ENCODE data around the gene LTBP3.
"Not testable (repeated sequence)": the region's sequence is repeated elsewhere in the genome, so short reads cannot be mapped to it uniquely, and the experiment has no call there.

Gene LTBP3

GRCh38 chr11:65524014-65524740 is 34.0 kb downstream of the LTBP3 start:
- peak in 4 of 10 donors; percentile 35 to 87 (median 74) for DNase-seq
- intact Hi-C loops (cut with DNase I): no loop called here

DNA sequence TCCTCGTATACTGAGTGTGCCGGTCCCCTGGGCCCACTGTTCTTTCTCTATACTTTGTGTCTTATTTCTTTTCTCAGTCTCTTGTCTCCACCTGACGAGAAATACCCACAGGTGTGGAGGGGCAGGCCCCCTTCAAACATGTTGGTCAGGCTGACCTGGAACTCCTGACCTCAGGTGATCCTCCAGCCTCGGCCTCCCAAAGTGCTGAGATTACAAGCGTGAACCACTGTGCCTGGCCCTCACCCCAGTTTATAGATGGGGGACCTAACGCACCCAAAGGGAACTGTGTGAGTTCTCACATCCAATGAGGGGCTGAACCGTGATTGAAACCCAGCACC is 34.6 kb downstream of the LTBP3 start:
- intact Hi-C loops (cut with DNase I): not testable (repeated sequence)
- peak in 3 of 10 donors; percentile 12 to 78 (median 64) for DNase-seq

- peak in 4 of 10 donors; percentile 4 to 57 (median 38) for DNase-seq
- intact Hi-C loops (cut with DNase I): not testable (repeated sequence)
Measured at GRCh38 chr11:65522718-65523630, 35.2 kb downstream of the LTBP3 start.

GRCh38 chr11:65521777-65522521 is 36.2 kb downstream of the LTBP3 start:
- peak in 4 of 10 donors; percentile 2 to 32 (median 14) for DNase-seq

GRCh38 chr11:65518941-65519549 is 39.1 kb downstream of the LTBP3 start:
- DNase-seq: peak in 3 of 10 donors; percentile 1 to 31 (median 5)
- intact Hi-C loops (cut with DNase I): not testable (repeated sequence)

More at GRCh38 chr11:65521777-65522521, 36.2 kb downstream of the LTBP3 start:
- intact Hi-C loops (cut with DNase I): not testable (repeated sequence)

GRCh38 chr11:65516135-65516968 is 41.8 kb downstream of the LTBP3 start:
- intact Hi-C loops (cut with DNase I): no loop called here

GRCh38 chr11:65512311-65512710 is 45.8 kb downstream of the LTBP3 start:
- intact Hi-C loops (cut with DNase I): loop anchor here (5.0 kb wide), 1 partner anchor 40 kb away; no protein-coding TSS in a partner anchor
- DNase-seq: peak in 4 of 10 donors; percentile 2 to 43 (median 20)

More at GRCh38 chr11:65516135-65516968, 41.8 kb downstream of the LTBP3 start:
- peak in 4 of 10 donors; percentile 9 to 59 (median 44) for DNase-seq

GRCh38 chr11:65506772-65507505 is 51.2 kb downstream of the LTBP3 start:
- intact Hi-C loops (cut with DNase I): no loop called here
- DNase-seq: peak in 4 of 10 donors; percentile 26 to 75 (median 46)

DNA sequence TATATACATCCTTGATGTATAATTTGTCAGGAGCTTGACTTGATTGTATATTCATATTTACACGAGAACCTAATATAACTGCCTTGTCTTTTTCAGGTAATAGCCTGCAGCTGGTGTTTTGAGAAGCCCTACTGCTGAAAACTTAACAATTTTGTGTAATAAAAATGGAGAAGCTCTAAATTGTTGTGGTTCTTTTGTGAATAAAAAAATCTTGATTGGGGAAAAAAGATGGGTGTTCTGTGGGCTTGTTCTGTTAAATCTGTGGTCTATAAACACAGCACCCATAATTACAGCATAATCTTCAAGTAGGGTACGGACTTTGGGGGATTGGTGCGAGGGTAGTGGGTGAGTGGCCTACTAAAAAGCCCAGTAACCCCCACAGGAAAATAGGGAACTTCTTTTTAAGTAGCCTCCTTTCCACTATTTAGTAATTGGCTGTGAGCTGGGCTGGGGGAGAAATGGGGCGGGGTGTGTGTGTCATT is 51.8 kb downstream of the LTBP3 start:
- intact Hi-C loops (cut with DNase I): no loop called here

GRCh38 chr11:65505466-65506289 is 52.5 kb downstream of the LTBP3 start:
- DNase-seq: peak in 3 of 10 donors; percentile 13 to 58 (median 54)

More for the DNA sequence above, 51.8 kb downstream of the LTBP3 start:
- DNase-seq: peak in 1 of 10 donors; percentile 49

GRCh38 chr11:65504674-65505465 is 53.3 kb downstream of the LTBP3 start:
- intact Hi-C loops (cut with DNase I): no loop called here
- DNase-seq: peak in 1 of 10 donors; percentile 55

More at GRCh38 chr11:65505466-65506289, 52.5 kb downstream of the LTBP3 start:
- intact Hi-C loops (cut with DNase I): no loop called here

DNA sequence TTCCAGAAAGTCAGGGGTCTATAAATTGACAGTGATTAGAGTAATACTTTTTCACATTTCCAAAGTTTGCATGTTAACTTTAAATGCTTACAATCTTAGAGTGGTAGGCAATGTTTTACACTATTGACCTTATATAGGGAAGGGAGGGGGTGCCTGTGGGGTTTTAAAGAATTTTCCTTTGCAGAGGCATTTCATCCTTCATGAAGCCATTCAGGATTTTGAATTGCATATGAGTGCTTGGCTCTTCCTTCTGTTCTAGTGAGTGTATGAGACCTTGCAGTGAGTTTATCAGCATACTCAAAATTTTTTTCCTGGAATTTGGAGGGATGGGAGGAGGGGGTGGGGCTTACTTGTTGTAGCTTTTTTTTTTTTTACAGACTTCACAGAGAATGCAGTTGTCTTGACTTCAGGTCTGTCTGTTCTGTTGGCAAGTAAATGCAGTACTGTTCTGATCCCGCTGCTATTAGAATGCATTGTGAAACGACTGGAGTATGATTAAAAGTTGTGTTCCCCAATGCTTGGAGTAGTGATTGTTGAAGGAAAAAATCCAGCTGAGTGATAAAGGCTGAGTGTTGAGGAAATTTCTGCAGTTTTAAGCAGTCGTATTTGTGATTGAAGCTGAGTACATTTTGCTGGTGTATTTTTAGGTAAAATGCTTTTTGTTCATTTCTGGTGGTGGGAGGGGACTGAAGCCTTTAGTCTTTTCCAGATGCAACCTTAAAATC is 54.0 kb downstream of the LTBP3 start:
- DNase-seq: peak in 1 of 10 donors; percentile 2
- intact Hi-C loops (cut with DNase I): no loop called here

- no peak for DNase-seq
Measured at GRCh38 chr11:65503368-65503948, 54.7 kb downstream of the LTBP3 start.

DNA sequence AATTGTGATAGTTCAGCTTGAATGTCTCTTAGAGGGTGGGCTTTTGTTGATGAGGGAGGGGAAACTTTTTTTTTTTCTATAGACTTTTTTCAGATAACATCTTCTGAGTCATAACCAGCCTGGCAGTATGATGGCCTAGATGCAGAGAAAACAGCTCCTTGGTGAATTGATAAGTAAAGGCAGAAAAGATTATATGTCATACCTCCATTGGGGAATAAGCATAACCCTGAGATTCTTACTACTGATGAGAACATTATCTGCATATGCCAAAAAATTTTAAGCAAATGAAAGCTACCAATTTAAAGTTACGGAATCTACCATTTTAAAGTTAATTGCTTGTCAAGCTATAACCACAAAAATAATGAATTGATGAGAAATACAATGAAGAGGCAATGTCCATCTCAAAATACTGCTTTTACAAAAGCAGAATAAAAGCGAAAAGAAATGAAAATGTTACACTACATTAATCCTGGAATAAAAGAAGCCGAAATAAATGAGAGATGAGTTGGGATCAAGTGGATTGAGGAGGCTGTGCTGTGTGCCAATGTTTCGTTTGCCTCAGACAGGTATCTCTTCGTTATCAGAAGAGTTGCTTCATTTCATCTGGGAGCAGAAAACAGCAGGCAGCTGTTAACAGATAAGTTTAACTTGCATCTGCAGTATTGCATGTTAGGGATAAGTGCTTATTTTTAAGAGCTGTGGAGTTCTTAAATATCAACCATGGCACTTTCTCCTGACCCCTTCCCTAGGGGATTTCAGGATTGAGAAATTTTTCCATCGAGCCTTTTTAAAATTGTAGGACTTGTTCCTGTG is 55.4 kb downstream of the LTBP3 start:
- no peak for DNase-seq
- intact Hi-C loops (cut with DNase I): no loop called here

More at GRCh38 chr11:65503368-65503948, 54.7 kb downstream of the LTBP3 start:
- intact Hi-C loops (cut with DNase I): no loop called here

- intact Hi-C loops (cut with DNase I): no loop called here
Measured at GRCh38 chr11:65502274-65502554, 55.9 kb downstream of the LTBP3 start.

More at GRCh38 chr11:65502274-65502554, 55.9 kb downstream of the LTBP3 start:
- DNase-seq: no peak
